Activated T-cell treated with anti-CD3 and anti-CD28 coated beads for 48 hours (primary cell): Measurements from ENCODE around the gene LDB2.

ENCODE experiments used
- DNase-seq: peaks from one replicate; pipeline ENCODE4 v3.0.0-alpha.2; 2020; ENCODE audit warnings: low read depth

LDB2 gene

DNA sequence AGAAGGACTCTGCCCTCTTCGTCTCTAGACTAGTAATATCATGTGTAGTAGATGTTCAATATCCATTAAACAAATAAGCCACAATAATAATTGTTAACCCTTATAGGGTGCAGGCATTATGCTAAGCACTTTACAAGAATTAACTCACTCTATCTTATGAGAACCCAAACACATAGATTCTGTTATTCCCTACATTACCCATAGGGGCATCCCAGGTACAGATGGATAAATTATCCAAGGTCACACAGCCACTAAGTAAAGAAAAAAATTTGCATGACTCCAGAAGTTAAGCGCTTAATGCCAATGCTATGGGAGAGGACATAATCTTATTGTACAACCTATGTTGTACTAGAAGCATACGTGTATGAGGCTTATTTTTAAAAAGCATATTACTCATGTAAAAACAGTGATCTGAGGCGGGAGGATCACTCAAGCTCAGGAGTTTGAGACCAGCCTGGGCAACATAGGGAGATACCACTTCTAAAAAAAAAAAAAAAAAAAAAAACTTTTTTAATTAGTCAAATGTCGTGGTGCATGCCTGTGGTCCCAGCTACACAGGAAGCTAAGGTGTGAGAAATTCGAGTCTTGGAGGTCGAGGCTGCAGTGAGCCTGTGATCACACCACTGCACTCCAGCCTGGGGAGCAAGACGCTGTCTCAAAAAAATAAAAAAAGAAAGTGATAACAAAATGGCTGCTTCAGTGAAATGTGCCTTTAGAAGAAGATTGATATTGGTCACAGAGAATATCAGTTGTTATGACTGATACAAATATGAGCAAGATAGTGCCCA lies 13.6 kb downstream of the LDB2 start:
- DNase-seq = no peak

DNA sequence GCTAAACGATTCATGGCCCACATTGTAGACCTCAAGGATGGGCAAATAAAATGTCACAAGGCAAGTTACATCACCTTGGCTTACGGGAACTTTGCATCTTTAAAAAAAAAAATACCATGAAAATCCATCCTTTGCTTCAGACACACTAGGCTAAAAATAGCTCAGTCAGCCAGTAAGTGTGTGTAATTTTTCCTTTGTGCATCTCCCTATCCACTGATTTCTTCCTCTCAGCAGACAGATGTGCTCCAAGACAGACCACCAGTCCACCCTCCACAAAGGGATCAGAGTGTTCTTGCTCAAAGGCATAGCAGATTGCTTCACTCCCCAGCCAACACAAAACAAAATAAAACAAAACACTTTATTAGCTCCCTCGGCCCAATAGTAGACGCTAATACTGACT lies 14.6 kb downstream of the LDB2 start:
- no peak for DNase-seq

DNA sequence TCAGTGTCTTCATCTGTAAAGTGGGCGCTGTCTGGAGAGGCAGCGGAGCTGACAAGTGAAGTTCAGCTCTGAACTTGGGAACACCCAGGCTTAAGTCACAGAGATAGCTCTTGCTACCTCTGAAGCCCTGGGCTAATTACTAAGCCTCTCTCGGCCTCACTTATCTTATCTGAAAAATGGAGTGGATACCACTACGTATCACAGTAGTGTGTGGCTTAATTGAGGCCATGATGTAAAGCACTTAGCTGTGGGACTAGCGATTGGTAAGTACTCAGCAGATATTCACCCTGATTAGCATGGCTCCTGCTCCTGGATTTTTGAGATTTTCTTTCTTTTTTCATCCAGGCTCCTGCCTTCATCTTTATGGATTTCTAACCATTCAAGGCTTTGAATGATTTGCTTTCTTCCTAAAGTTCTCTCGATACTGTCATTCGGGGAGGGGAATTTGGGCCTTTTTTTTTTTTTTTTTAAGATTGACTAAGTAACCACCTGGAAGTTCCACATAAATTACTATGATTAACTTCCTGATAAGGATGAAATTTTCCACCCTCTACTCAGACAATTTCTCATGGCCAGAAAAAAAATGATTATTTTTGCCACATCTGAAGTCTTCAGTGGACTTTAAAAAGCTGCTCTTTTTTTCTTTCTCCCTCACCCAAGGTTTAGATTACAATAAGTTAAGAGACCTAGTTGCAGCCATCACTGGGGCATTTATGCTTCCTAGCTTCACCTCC lies 17.1 kb downstream of the LDB2 start:
- no peak for DNase-seq

DNA sequence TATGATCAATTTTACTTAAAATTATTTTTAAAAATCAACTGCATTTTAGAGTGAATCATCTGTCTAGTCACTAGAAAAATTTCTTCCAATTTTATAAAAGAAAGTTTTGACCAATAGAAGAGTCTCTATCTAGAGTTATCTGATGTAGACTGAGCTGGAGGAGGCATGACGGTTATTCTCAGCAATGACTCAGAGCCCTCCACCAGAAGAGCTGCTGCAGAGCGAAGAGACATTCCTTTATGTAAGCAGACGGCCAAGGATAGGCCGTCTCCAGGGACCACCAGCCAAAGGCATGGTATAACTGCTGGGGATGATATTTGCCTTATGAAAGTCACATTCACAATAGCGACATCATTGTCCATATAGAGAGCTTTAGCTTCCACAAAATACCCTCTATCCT lies 23.0 kb downstream of the LDB2 start:
- DNase-seq = no peak

DNA sequence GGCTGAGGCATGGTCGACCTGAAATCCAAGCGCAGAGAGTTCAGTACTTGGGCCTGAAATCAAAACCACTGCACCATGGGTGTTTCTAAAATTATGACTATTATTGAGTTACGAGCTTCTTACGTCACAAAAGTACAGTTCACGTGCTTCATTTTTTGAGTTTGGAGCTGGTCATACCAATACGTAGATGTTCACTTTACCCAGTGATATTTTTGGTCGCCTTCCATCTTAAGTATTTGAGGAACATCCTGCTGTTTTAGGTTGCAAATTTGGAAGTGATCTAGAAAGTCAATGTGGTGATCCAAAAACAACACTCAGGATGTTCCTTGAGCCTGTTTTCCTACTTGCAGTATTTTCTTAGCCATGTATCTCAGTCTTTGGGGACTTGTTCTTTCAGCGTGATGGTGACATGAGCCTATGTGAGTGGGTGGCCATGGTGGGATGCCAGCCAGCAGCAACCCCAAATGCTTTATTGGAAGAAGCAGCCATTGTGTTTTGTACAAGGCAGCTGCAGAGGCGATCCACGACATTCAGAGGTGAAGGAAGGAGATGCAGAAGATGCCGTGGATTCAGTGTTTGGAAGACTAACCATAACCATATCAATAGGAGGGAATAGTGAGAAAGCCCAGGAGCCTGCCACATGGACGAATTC lies 28.7 kb downstream of the LDB2 start:
- no peak for DNase-seq

DNA sequence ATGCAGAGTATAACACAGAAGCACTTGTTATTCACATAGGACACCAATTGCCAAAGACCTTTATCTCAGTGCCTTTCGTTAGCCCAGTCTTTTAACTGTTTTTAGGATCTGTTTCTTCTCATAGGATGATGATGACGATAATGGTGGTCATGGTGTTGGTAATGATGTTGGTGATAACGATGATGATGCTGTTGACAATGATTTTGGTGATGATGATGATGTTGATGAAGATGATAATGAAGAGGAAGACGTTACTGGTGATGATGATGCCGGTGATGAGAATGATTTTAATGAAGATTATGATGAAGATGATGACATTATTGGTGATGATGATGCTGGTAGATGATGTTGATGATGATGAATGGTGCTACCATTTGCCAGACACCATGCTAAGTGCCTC lies 29.8 kb downstream of the LDB2 start:
- no peak for DNase-seq

DNA sequence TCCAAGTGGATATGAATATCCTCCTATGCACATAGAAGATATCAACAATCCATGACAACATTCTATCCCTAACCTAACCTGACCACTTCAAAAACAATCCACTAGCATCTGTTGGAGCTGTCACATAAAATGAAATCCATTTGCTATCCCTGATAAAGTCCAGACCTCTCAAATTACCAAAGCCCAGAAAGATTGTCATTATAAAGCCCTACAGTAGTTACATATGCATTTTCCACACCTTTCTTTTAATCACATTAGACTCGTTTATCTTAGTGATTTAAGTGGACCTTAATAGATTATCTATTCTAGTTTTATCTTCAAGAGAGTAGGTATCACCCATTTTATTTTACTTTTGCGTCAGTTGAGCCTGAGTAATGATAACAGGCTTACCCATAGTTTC lies 30.6 kb downstream of the LDB2 start:
- DNase-seq = no peak

DNA sequence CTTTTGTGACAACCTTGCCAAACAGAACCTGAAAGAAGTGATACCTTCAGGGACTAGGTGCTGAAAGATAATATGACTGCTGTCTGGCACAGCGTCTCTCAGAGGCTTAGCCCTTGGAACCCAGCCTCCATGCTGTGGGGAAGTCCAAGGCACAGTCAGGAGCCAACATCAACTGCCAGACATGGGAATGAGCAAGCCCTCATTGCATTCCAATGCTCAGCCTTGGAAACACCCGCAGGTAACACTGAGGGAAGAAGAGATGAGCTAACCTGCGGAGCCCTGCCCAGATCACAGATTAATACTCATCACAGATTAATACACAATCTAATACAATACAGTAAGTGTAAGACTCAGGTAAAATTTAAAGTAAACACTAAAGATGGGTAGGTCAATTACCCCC lies 31.5 kb downstream of the LDB2 start:
- no peak for DNase-seq

DNA sequence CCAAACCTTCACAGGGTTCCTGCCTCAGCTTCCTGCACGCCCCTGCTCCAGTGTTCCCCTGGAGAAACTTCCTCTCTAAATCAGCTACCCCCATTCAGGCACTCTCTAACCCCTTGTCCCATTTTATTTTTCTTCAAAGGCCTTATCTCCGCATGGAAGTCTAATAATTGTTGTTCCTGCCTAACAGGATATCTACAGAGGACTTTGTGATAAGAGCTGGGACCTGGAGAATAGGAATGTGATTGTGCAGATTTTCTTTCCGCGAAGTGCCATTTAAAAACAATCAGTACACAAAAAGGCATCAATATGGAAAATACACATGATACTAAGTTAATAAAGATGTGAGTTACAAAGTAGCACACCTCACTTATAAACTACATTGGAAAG lies 32.6 kb downstream of the LDB2 start:
- DNase-seq = no peak

DNA sequence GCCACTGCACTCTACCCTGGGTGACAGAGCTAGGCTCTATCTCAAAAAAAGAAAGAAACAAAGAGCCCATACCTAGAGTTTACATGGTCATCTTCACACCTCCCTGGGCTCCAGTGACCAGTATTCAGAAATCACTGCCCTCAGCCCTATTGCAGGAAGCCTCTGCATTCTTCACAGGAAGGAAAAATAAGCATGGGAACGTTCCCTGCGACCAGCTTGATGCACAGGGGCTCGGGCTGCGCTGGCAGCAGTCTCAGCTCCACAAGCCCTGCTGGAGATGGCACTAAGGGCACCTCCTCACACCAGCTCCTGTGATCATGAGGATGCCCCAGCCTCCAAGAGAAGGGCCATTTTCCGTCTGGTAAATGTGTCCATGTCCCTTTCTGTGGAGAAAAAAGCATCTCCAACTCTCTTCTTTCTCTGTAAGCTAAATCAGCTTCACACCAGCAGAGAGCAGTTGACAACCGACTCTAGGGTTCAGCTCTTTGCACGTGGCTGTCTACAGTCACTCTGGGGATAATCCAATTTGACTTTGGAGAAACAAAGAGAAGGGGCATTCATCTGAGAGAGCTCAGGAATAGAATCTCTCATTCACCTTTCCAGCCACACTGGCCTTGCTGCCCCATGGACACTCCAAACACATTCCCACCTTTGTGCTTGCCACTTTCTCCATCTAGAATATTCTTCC lies 33.1 kb downstream of the LDB2 start:
- DNase-seq = no peak

DNA sequence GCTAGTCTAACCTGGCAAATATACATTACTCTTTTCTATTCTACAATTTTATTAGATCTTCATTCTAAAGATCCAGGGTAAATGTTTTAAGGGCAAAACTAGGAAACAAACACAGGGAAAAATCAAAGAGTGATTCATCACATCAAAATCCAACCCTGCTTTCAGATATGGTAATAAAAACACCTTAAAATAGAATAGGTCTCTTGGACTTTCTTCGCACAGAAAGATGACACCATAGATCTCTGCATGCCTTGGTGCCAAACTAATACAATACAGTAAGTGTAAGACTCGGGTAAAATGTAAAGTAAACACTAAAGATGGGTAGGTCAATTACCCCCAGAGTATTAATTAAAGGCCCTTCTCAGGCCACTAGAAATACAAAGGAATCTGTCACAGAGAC lies 34.2 kb downstream of the LDB2 start:
- no peak for DNase-seq

DNA sequence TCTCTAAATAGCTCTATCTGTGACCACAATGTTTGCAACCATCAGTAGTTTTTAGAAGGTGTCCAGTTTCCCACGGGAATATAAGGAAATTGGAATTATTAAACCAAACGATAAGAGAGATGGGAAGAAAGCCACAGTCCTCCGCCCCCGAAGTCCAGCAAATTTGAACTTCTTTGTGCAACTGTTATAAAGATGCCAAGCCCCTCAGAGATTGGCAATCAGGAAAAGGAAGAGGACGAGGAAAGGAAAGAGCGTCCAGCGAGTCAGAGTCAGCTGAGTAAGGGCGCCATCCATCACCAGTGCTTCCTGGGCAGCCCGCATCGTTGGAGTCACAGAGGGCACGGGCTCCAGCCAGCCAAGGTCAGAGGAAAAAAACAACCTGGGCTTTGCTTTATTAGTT lies 35.7 kb downstream of the LDB2 start:
- DNase-seq = no peak

DNA sequence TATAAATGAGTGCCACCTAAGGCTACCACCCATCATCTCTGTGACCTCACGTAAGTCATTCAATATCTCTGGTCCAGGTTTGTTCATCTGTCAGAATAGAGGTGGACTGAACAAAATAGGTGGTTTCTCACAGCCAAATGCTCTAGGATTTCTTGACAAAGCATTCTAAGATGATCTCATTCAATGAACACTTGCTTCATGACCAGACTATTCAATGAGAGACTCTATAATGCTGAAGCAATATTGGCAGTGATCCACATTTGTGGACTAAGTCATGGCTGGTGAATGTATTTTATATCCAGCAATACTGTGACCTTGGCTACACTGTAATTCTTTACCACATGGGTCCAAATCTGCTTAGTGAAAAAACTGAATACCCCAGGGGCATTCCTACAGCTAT lies 37.9 kb downstream of the LDB2 start:
- no peak for DNase-seq

DNA sequence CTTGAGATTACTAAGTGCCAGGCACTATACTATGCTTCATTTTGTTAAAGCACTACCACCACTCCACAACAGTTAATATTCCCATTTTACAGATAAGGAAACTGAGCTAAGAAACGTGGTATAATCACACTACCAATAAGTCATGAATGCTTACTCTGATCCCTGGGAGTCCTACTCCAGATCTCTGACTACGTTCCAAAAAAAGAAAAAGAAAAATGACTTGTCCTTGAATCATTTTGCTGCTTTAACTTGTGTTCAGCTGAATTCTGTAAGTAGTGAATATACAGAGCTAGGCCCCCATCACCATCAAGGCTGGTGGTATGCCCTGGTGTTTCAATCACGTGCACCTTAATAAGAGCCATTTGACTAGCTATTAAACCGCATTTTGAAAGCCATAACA lies 39.4 kb downstream of the LDB2 start:
- DNase-seq = no peak

DNA sequence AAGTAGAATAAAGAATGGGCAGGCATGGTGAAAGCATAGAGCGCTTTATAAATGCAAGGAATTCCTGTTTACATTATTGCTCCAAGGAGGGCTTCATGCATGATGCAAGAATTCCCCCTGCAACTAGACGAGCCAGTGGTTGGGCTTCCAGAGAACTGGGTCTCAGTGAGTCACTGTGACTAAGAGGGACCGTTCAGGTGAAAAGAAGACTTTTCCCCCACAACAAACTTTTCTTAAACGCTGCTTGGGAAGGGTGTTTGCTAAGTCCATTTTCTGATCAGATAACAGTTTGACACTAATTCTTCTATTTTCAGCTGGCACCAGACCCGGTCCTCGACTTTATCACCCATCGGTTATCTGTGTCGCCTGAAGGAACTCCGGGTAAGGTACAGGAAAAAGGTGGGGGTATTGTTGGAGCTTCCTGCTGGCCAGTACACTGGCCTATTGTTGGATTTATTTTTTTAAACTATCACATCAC lies 40.1 kb downstream of the LDB2 start:
- DNase-seq = no peak

DNA sequence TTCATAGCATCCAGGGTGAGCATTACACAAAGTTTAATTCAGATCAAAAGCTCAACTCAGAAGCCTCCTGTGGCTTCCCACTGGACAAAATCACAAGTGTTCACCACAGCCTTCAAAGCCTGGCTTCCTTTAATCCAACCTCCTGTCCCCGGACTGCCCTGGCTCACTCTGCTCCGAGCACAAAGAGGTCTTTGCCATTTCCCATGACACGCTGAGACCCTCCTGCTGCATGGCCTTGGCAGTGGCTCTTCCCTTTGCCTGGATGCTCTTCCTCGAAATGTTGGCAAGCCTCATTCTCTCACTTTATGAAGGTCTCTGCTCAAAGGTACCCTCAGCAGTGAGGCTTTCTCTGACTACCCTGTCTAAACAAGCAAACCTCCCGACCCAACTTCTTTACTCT lies 41.0 kb downstream of the LDB2 start:
- DNase-seq = no peak

DNA sequence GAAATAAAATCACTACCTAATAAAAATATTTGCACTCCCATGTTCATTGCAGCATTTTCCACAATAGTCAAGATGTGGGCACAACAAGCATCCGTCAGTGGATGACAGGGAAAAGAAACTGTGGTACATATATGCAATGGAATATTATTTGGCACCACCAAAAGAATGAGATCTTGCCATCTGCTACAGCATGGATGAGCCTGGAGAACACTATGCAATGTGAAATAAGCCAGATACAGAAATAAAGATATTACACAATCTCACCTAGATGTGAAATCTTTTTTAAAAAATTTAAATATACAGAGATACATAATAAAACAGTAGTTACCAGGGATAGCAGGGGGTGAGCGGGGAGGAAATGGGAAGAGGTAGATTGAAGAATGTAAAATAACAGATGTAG lies 44.8 kb downstream of the LDB2 start:
- no peak for DNase-seq

DNA sequence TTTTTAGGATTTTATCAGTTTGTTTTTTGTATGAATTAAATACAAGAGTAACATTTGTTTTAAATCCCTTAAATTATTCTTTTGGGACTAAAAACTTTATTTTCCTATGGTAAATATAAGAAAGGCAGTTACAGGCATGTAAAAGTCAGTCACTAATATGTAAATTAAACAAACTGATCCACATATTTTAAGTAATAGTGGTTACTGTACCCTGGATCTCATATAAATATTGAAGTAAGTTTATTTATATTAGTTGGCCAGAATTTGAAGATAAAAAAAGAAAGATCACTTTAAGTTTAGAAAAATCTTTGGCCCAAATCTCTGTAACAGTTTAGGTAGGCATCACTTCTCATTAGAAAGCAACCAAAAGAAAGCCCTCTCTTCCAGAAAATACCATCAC lies 45.8 kb downstream of the LDB2 start:
- DNase-seq = no peak

DNA sequence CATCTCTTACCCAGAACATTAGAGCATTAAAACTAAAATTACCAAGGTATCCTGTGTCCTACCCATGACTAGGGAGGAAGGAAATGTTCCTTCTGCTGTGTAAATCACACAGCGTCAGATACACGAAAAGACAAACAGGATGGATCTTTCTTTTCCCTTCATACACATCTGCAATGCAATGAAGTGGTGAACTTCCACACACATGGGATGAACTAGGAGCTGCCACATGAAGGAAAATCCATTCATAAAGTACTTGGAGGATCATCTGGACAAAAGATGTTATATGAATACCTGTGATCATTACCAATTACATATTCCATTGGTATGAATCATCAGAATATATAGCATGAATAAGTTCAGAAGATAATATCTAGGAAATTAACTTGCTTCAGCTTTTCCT lies 46.2 kb downstream of the LDB2 start:
- DNase-seq = no peak

DNA sequence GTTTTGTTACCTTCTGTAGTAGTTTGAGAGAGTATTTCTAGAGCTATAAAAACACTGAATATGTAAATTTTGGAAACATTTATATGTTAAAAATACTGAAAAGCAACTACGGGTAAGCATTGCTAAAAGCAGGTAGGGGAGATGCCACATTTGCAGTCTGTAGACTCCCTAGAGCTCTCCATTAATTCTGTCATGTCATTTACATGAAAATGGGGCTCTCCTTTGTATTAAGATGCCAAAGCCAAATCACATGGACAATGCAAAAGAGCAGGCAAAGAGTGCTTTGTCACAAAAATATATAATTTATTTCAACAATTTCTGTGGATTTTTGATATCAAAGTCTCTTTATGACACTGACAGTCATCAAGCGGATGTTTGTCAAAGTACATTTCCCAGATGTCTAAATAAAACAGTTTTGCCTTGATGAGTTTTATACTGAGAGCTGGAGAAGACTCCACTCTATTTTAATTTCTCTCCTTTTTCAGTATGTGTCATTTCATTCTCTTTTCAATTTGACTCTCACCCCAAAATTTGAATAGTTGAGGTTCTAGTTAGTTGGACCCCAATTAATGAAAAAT lies 51.8 kb downstream of the LDB2 start:
- no peak for DNase-seq

DNA sequence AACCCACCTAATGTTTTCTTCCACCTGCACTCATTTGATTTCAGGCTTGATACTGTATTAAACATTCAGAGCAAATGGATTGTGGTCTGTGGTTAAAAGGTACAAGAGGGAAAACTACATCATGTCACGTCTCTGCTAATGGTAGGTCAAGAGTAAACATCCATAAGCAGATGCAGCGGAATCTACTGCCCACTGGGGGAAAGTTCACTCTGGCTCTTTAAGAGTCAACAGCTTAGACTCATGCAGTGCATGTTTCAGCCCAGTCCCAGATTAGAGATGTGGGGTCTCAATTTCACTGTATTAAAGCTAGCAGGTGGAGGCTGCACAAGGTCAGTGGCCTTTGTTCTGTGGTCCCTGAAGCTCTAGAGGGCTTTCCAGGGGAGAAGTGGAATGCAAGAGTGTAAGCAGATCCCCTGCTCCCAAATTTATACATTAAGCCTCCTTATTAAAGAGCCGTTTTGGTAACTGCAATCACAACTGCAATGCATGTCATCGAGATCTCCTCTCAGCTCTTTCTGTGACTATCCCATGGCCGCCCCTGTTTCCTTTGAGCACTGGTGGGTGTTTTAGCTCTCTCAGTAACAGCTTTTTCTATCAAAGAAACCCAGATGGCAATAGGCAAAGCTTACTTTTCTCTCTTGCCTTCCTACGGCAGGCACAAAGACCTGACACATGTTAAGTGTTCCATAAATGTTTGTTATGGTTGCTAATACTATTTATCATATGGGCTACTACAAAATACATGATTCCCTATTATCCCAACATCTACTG lies 53.4 kb downstream of the LDB2 start:
- DNase-seq = no peak
